Measurements from ENCODE around the gene RASA3.

RASA3 gene

GRCh38 chr13:113942591-113943103, 189.8 kb downstream of the RASA3 start:
- DNase-seq, result no peak

GRCh38 chr13:113941571-113942191, 190.7 kb downstream of the RASA3 start:
- DNase-seq, result no peak

GRCh38 chr13:113939944-113940297, 192.5 kb downstream of the RASA3 start:
- no peak for DNase-seq

- no peak for DNase-seq
These were observed 193.1 kb downstream of the RASA3 start for GRCh38 chr13:113939129-113939943.

- DNase-seq, result no peak
These were observed 193.7 kb downstream of the RASA3 start for GRCh38 chr13:113938716-113939115.

GRCh38 chr13:113938246-113938645, 194.2 kb downstream of the RASA3 start:
- no peak for DNase-seq

GRCh38 chr13:113937527-113938180, 194.8 kb downstream of the RASA3 start:
- no peak for DNase-seq

- DNase-seq, result no peak
These were observed 195.3 kb downstream of the RASA3 start for GRCh38 chr13:113937073-113937472.

- no peak for DNase-seq
These were observed 196.1 kb downstream of the RASA3 start for GRCh38 chr13:113936166-113936965.

GRCh38 chr13:113935001-113935844, 197.2 kb downstream of the RASA3 start:
- DNase-seq, result no peak

GRCh38 chr13:113934576-113934975, 197.8 kb downstream of the RASA3 start:
- no peak for DNase-seq

- DNase-seq, result no peak
These were observed 198.5 kb downstream of the RASA3 start for GRCh38 chr13:113933901-113934300.

GRCh38 chr13:113931841-113932459, 200.5 kb downstream of the RASA3 start:
- no peak for DNase-seq

GRCh38 chr13:113930671-113931637, 201.5 kb downstream of the RASA3 start:
- DNase-seq, result no peak

- DNase-seq, result no peak
These were observed 202.5 kb downstream of the RASA3 start for GRCh38 chr13:113929628-113930615.

GRCh38 chr13:113928685-113929627, 203.5 kb downstream of the RASA3 start:
- peak; percentile 44 for DNase-seq
